ENCODE results near the gene NDUFS2. TPM values are rescaled to one million over a fixed set of nuclear protein-coding genes. Genes with fewer than 3 reads are reported as not detected.

Gene NDUFS2
- total RNA-seq, 1 donor from 2014 or later = 131 TPM

- no peak overlapping the region for H3K4me3 ChIP-seq (ENCODE audit: low read depth, low read length)
- no peak for TF ChIP-seq CTCF (IDR thresholded peaks at IDR 0.05; ENCODE audit: insufficient read depth, low read length, severe bottlenecking)
- peak; percentile 31 for DNase-seq (ENCODE audit: low read depth)
- no peak for FAIRE-seq
- H3K36me3 ChIP-seq (ENCODE audit: control insufficient read depth, insufficient read depth, low read length) = peaks cover 10% of the 10 kb centered on the region
- H3K27me3 ChIP-seq (ENCODE audit: control insufficient read depth, insufficient read depth, low read length) = no peaks in the 10 kb centered on the region
Measured at GRCh38 chr1:161216945-161217712, 15.0 kb downstream of the NDUFS2 start.

GRCh38 chr1:161217831-161218230 is 15.7 kb downstream of the NDUFS2 start:
- H3K36me3 ChIP-seq (ENCODE audit: control insufficient read depth, insufficient read depth, low read length) = peaks cover 7% of the 10 kb centered on the region
- TF ChIP-seq CTCF (IDR thresholded peaks at IDR 0.05; ENCODE audit: insufficient read depth, low read length, severe bottlenecking) = no peak
- FAIRE-seq = no peak

GRCh38 chr1:161218301-161219077 is 16.3 kb downstream of the NDUFS2 start:
- TF ChIP-seq CTCF (IDR thresholded peaks at IDR 0.05; ENCODE audit: insufficient read depth, low read length, severe bottlenecking) = no peak
- FAIRE-seq = no peak
- DNase-seq (ENCODE audit: low read depth) = no peak
- Histone ChIP-seq H3K36me3 (ENCODE audit: control insufficient read depth, insufficient read depth, low read length) (peaks cover 6% of the 10 kb centered on the region), H3K4me3 (ENCODE audit: low read depth, low read length) (no peak overlapping the region), H3K27me3 (ENCODE audit: control insufficient read depth, insufficient read depth, low read length) (no peaks in the 10 kb centered on the region)

More at GRCh38 chr1:161217831-161218230, 15.7 kb downstream of the NDUFS2 start:
- Histone ChIP-seq H3K27me3 (ENCODE audit: control insufficient read depth, insufficient read depth, low read length) (no peaks in the 10 kb centered on the region), H3K4me3 (ENCODE audit: low read depth, low read length) (no peak overlapping the region)
- no peak for DNase-seq (ENCODE audit: low read depth)

- no peak for DNase-seq (ENCODE audit: low read depth)
- TF ChIP-seq CTCF (IDR thresholded peaks at IDR 0.05; ENCODE audit: insufficient read depth, low read length, severe bottlenecking) = no peak
- FAIRE-seq = no peak
- Histone ChIP-seq H3K4me3 (ENCODE audit: low read depth, low read length) (no peak overlapping the region), H3K36me3 (ENCODE audit: control insufficient read depth, insufficient read depth, low read length) (no peaks in the 10 kb centered on the region), H3K27me3 (ENCODE audit: control insufficient read depth, insufficient read depth, low read length) (no peaks in the 10 kb centered on the region)
Measured at GRCh38 chr1:161219078-161219892, 17.1 kb downstream of the NDUFS2 start.

GRCh38 chr1:161220002-161220401 is 17.8 kb downstream of the NDUFS2 start:
- DNase-seq (ENCODE audit: low read depth) (no peak), FAIRE-seq (no peak)
- TF ChIP-seq CTCF (IDR thresholded peaks at IDR 0.05; ENCODE audit: insufficient read depth, low read length, severe bottlenecking) = no peak
- Histone ChIP-seq H3K36me3 (ENCODE audit: control insufficient read depth, insufficient read depth, low read length) (no peaks in the 10 kb centered on the region), H3K27me3 (ENCODE audit: control insufficient read depth, insufficient read depth, low read length) (no peaks in the 10 kb centered on the region), H3K4me3 (ENCODE audit: low read depth, low read length) (no peak overlapping the region)

Data from bronchial epithelial cell (primary cell).